Testis (tissue), 5 donors: ENCODE results near the gene LRIG1. TPM values are rescaled to one million over a fixed set of nuclear protein-coding genes. Genes with fewer than 3 reads are reported as not detected.

Experiments used
- DNase-seq: peaks from one replicate; pipeline ENCODE4 v3.0.0-alpha.2; 2019
- H3K27ac ChIP-seq, 2 donors: fragments of 200-600 bp; sonication (generic); one replicate each; pipeline ENCODE4 v1.5.1; 2019
- H3K27me3 ChIP-seq: fragments of 200-600 bp; sonication (generic); one replicate; pipeline ENCODE4 v1.5.1; 2019
- H3K36me3 ChIP-seq: fragments of 200-600 bp; sonication (generic); one replicate; pipeline ENCODE4 v1.5.1; 2017; ENCODE audit warnings: low read depth; ENCODE audit errors: missing control alignments
- H3K4me1 ChIP-seq: fragments of 200-600 bp; sonication (generic); one replicate; pipeline ENCODE4 v1.5.1; 2019
- H3K4me3 ChIP-seq, 2 donors: fragments of 200-600 bp; sonication (generic); one replicate each; pipeline ENCODE4 v1.5.1; 2017 to 2019
- H3K9me3 ChIP-seq: fragments of 200-600 bp; sonication (generic); one replicate; pipeline ENCODE4 v1.5.1; 2017
- CTCF ChIP-seq, 3 experiments: fragments of 450-650 bp in 2 of 3; fragments of 200-600 bp in 1 of 3; sonication (generic) in 1 of 3; IDR thresholded peaks; one replicate each; pipeline ENCODE4 v1.5.1; 2016 to 2019; ENCODE audit warnings: antibody characterized with exemption in 3 of 3, mild to moderate bottlenecking in 2 of 3, moderate library complexity in 1 of 3
- POLR2A ChIP-seq: fragments of 450-650 bp; IDR thresholded peaks from one replicate; pipeline ENCODE4 v1.6.1; 2017; ENCODE audit warnings: antibody characterized with exemption, mild to moderate bottlenecking, moderate library complexity
- WGBS, 2 donors: methylation state at CpG; one replicate each; pipeline ENCODE4 v1.1.5; 2018; 5-methylcytosine and 5-hydroxymethylcytosine counted together
- intact Hi-C: fragments of 100-400 bp; cut with DNase I; formaldehyde crosslinking; loops from one replicate; pipeline ENCODE4 v1.15.1; 2023; ENCODE audit warnings: low total_unique reads
- long read RNA-seq, 2 donors: transcript quantifications; one replicate each; lab custom pipeline, GENCODE V29; 2026
- polyA plus RNA-seq: library from polyadenylated mRNA; stranded (reverse); fragments of 350-450 nt; fragmentation: Illumina TruSeq; extraction: RNeasy Lipid Tissue Mini Kit (QIAGEN cat#74804); gene quantifications from one replicate; pipeline ENCODE4 v1.2.3, GENCODE V29; 2014; ENCODE audit warnings: low read depth, low replicate concordance; ENCODE audit not compliant: insufficient read depth
- total RNA-seq, 2 donors: library from RNA; depleted of rRNA; stranded (reverse); fragments of >200 nt; gene quantifications; one replicate each; pipeline ENCODE4 v1.2.3, GENCODE V29; 2016

The LRIG1 gene
- total RNA-seq (100 to 1,000 TPM in 1 of 2 donors, 10 to 100 TPM in 1; 77.9 to 107 TPM), polyA plus RNA-seq (62.7 TPM)
- long read RNA-seq, donor 1, full-length matches to known transcripts, result 2 of 2 reads
- long read RNA-seq, donor 1, partial matches to known transcripts, result 0 of 2 reads
- long read RNA-seq, donor 1, other reads (novel, unspliced or antisense), result 0 of 2 reads
- long read RNA-seq, donor 2, full-length matches to known transcripts, result 1 of 1 reads
- long read RNA-seq, donor 2, partial matches to known transcripts, result 0 of 1 reads
- long read RNA-seq, donor 2, other reads (novel, unspliced or antisense), result 0 of 1 reads

GRCh38 chr3:66500576-66501482, at the start of gene LRIG1:
Gene LRIG1, minus strand, starts transcription at chr3:66501022. Its CDS starts 615 bp downstream, at chr3:66500407.
- Histone ChIP-seq H3K27me3 (no peaks in the 10 kb centered on the region), H3K4me1 (peaks cover 13% of the 10 kb centered on the region), H3K4me3 (peak within 1 kb of the TSS; percentile 86), H3K36me3 (no peaks in the 10 kb centered on the region), H3K27ac (peak within 1 kb of the TSS; percentile 86 to 95), H3K9me3 (no peaks in the 10 kb centered on the region)
- DNase-seq, result peak; percentile 100
- intact Hi-C loops, result no loop called here
- 0 to 1% methylated on average over 29 to 79 of the region's 109 CpGs for WGBS, 2 donors
- TF ChIP-seq CTCF (IDR thresholded peaks at IDR 0.05) (peak in 2 of 3 experiments; percentile 31), POLR2A (no peak)

GRCh38 chr3:66544619-66545429, 44.0 kb upstream of the LRIG1 start:
- H3K36me3 ChIP-seq, result no peaks in the 10 kb centered on the region
- no peak for DNase-seq
- WGBS, 2 donors, result 79 to 85% methylated on average over 9 to 43 of the region's 43 CpGs
- peak overlapping the region; percentile 16 to 45 for H3K4me3 ChIP-seq
- intact Hi-C loops, result no loop called here
- no peak overlapping the region for H3K27ac ChIP-seq
- H3K4me1 ChIP-seq, result no peaks in the 10 kb centered on the region
- H3K27me3 ChIP-seq, result no peaks in the 10 kb centered on the region
- H3K9me3 ChIP-seq, result no peaks in the 10 kb centered on the region
- TF ChIP-seq CTCF (IDR thresholded peaks at IDR 0.05) (no peak), POLR2A (no peak)

GRCh38 chr3:66542153-66542552, 41.3 kb upstream of the LRIG1 start:
- Histone ChIP-seq H3K27ac (no peak overlapping the region), H3K4me1 (no peaks in the 10 kb centered on the region), H3K9me3 (no peaks in the 10 kb centered on the region), H3K27me3 (no peaks in the 10 kb centered on the region), H3K4me3 (no peak overlapping the region), H3K36me3 (no peaks in the 10 kb centered on the region)
- TF ChIP-seq POLR2A (no peak), CTCF (IDR thresholded peaks at IDR 0.05) (no peak)
- no peak for DNase-seq
- intact Hi-C loops, result no loop called here
- 54 to 60% methylated on average over 2 of the region's 2 CpGs for WGBS, 2 donors

- no peaks in the 10 kb centered on the region for H3K9me3 ChIP-seq
- H3K4me3 ChIP-seq, result no peak overlapping the region
- H3K27me3 ChIP-seq, result no peaks in the 10 kb centered on the region
- intact Hi-C loops, result no loop called here
- no peaks in the 10 kb centered on the region for H3K36me3 ChIP-seq
- 88 to 89% methylated on average over 3 of the region's 3 CpGs for WGBS, 2 donors
- no peak for TF ChIP-seq POLR2A
- no peak for TF ChIP-seq CTCF (IDR thresholded peaks at IDR 0.05)
- H3K4me1 ChIP-seq, result no peaks in the 10 kb centered on the region
- H3K27ac ChIP-seq, result no peak overlapping the region
- DNase-seq, result no peak
These were observed 38.7 kb upstream of the LRIG1 start for GRCh38 chr3:66539466-66539989.
